HG03064 (cell line): ENCODE results near the gene ST8SIA6.
"Not testable (repeated sequence)": the region's sequence is repeated elsewhere in the genome, so short reads cannot be mapped to it uniquely, and the experiment has no call there.

Experiments
- ATAC-seq: cut with Tn5 transposase; IDR thresholded peaks from one replicate; pipeline ENCODE4 v1.9.1; 2021; ENCODE audit warnings: low read depth; ENCODE audit not compliant: unreplicated experiment

ST8SIA6 gene

DNA sequence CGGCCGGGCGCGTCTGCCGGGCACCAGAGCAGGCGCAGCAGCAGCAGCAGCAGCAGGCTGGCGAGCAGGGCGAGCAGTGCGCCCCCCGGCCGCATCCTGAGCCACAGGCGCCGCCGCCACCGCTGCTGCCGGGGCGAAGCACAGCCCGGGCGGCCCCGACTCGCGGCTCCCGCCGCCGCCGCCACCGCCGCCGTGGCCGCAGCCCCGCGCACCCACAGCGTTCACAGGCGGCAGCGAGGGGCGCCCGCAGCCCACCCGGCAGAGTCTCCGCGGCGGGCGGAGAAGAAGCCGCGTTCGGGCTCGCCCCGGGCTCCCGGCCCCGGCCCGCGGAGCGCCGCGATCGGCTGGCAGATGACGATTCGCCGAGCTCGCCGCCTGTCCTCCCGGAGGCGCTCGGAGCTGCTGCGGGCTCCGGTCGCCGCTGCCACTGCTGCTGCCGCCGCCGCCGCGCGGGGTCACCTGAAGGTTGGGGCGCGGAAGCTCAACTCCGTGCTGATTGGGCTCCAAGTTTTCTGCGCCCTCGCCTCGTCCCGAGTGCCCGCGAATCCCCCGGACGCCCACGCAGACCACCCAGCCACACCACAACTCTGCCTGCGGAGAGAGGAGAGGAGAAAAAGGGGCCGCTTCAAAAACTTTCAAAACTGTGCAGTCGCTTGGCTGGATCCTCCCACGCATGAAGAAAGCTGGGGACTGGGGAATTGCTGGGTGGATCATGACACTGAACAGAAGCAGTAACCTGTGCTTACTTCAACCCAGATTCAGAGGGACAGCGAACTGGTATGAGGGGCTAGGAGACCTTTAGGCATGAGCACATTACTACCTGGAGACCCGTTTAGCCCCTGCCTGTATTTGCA lies at the start of gene ST8SIA6:
TSS of gene ST8SIA6 (minus strand) at position 435 of the 854 bp plus-strand sequence. CDS start at position 95, 340 bp downstream.
- ATAC-seq: no peak

GRCh38 chr10:17503795-17504194 lies 49.4 kb upstream of the ST8SIA6 start:
- ATAC-seq: no peak

DNA sequence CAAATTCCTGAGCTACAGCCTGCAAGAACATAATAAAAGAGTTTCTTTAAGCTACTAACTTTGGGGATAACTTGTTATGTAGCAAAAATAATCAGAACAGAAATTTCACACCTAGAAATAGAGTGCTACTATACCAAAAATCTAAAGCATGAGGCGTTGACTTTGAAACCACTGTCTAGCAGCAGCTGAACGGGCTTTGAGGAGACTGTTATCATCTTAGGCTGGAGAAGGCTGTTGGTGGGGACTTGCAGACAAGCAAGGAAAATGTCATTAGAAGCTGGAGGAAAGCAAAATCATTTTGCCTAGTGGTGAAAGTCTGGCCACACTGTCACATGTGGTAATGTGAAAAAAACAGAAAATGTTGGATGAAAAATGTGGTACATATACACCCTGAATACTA lies 48.4 kb upstream of the ST8SIA6 start:
- ATAC-seq: no peak

DNA sequence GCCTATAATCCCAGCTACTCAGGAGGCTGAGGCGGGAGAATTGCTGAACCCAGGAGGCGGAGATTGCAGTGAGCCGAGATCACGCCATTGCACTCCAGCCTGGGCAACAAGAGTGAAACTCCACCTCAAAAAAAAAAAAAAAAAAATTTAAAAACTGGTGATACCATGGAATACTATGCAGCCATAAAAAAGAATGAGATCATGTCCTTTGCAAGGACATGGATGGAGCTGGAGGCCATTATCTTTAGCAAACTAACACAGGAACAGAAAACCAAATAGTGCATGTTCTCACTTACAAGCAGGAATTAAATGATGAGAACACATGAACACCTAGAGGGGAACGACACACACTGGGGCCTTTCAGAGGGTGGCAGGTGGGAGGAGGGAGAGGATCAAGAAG lies 44.6 kb upstream of the ST8SIA6 start:
- ATAC-seq: not testable (repeated sequence)

DNA sequence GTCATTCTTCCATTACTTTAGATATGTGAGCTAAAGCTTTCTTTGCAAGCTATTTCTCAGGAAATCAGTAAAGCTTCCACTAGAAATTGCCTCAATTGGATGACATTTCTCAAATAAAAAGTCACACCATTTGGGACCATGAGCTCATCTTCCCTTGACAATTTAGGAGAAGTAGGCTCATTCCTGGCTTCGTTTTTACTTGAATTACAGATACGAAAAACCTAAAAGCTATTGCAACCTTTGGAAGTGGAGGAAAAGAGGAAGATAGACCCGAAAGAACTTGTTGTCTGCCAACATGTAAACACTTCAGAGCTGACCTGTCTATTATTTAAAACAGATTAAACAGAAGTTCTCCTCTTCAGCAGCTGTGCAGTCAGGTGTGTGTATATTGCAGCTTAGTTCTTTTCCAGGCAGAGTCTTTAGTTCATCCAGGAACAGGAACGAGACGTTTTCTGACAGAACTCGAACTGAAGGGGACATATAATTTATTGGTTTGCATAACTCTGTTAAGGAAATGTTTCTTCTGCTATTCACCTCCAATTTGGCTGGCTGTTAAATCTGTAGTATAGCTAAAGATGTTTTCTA lies 43.1 kb upstream of the ST8SIA6 start:
- ATAC-seq: no peak

- ATAC-seq: no peak
Measured at GRCh38 chr10:17494626-17495260, 40.3 kb upstream of the ST8SIA6 start.

DNA sequence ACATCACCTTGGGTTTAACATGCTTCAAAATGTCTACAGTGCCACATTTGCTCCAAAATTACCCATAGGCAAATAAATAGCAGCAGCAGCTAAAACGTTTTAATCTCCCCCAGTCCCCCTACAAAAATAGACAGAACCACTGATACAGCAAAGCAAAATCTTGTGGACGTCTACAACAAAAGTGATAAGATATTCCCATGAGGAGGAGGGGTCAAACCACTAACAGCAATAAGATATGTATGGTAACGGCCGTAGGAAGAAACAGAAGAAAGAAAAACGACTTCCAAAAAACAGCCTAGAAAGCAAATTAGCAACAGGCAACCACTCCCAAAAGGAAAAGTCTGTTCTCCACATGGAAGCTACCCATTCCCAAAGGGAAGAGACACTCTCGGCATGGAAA lies 34.5 kb upstream of the ST8SIA6 start:
- no peak for ATAC-seq

GRCh38 chr10:17483079-17483478 lies 28.7 kb upstream of the ST8SIA6 start:
- ATAC-seq: no peak

DNA sequence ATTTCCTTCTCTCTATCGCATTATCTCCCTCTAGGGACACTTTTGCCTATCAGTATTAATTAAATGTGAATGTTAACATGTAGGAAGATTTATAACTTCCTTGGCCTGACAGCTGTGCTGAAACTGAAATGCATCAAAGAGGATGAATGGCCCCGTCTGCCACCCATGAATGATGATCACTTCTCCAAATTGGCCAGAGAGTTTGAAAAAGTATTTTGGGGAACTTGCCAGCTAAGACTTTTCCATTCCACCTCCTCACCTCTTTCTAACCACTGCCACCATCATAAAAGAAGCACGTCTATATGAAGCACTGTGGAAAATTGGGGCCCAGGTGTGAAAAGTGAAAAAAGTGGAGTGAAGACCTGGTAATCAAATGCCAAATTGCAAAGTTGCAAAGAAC lies 25.4 kb upstream of the ST8SIA6 start:
- ATAC-seq: no peak

GRCh38 chr10:17479015-17479615 lies 24.7 kb upstream of the ST8SIA6 start:
- no peak for ATAC-seq

- no peak for ATAC-seq
Measured at GRCh38 chr10:17476073-17476472, 21.7 kb upstream of the ST8SIA6 start.

DNA sequence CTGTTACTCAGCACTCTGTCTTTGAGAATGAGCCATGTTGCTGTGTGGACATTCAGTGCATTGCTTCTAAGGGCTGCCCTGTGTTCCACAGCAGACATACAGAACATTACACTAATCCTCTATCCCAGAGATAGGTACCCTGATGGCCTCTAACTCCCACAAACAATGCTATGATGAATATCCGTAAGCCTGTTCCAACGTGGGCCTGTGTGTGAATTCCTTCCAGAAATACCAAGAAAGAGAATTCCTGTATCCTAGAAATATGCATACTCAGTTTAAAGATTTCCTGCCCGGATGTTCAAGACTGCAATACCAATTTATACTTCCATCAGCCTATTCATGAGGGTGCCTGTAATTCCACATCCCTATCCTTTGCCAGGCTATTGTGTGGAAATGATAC lies 21.3 kb upstream of the ST8SIA6 start:
- no peak for ATAC-seq

- no peak for ATAC-seq
Measured at GRCh38 chr10:17474595-17475323, 20.4 kb upstream of the ST8SIA6 start.

GRCh38 chr10:17473228-17473950 lies 19.0 kb upstream of the ST8SIA6 start:
- no peak for ATAC-seq

DNA sequence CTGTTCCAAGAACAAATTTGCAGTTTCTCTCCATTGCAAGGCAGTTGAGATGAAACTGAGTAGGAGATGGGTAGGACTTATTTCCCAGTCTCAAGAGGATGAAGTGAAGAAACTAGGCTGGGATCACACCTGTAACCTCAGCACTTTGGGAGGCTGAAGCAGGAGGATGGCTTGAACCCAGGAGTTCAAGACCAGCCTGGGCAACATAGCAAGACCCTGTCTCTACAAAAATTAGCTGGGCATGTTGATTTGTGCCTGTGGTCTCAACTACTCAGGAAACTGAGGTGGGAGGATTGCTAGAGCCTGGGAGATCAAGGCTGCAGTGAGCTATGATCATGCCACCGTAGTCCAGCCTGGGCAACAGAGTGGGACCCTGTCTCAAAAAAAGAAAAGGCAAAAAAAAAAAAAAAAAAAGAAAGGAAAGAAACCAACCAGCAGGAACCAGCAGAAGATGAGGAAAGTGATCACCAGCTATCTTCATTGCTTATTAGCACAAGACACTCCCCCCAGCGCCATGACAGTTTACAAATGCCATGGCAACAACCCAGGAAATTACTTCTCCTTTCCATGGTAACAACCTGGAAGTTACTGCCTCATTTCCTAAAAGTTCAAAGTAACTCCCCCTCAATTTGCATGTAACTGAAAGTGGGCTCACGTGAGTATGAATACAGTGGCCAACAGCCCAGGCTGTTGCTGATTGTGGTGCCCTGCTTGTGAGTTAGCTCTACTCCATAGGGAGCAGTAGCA lies 18.3 kb upstream of the ST8SIA6 start:
- no peak for ATAC-seq

DNA sequence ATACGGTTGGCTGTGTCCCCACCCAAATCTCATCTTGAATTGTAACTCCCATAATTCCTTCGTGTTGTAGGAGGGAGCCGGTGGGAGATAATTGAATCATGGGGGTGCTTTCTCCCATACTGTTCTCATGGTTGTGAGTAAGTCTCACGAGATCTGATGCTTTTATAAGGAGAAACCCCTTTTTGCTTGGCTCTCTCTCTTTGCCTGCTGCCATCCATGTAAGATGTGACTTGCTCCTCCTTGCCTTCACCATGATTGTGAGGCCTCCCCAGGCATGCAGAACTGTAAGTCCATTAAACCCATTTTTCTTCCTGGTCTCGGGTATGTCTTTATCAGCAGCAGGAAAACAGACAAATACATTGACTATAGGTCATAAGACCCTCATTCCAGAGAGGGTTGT lies 15.9 kb upstream of the ST8SIA6 start:
- no peak for ATAC-seq

DNA sequence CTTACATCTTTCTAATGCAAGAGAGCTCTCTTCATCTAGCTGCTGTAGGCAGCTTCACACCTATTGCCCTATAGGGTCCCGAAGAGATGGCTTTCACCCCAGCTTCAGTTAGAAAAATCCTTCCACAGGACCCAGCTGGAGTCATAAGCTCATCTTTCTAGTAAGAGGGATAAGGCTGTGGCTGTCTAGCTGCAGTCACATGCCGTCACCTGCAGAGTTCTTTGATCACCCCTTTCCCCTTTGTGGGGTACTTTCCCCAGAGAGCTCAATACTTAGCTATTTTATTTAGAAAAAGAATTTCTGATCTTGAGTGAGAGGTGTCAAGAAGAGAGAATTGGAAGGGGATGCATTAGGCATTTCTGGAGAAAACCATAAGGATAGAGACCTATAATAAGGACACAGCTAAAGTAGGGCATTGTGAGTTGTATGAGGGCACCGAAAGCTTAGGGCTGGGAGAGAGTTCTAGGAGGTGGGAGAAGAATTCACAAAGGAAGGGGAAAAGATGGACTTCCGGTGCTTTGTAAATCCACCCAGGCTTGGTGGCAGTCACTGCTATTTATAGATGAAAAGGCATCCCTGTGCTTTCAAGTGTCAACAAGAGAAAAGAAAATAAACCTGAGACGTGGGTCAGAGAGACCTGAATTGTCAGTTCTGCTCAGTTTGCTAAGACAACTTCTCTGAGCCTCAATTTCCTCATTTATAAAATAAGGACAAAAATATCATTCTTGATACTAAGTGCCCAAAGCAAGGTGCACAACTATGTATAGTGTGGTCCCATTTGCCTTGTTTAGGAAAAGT lies 11.1 kb upstream of the ST8SIA6 start:
- no peak for ATAC-seq

- no peak for ATAC-seq
Measured at GRCh38 chr10:17464545-17464944, 10.2 kb upstream of the ST8SIA6 start.
